ENCODE data around the gene MPND. TPM values are rescaled to one million over a fixed set of nuclear protein-coding genes. Genes with fewer than 3 reads are reported as not detected.

Gene MPND
- total and polyA plus RNA-seq, 2 of the 13 experiments (the other 11 are each of a cell fraction or from before 2014, with no cell fraction given): 10.8 to 15.8 TPM

DNA sequence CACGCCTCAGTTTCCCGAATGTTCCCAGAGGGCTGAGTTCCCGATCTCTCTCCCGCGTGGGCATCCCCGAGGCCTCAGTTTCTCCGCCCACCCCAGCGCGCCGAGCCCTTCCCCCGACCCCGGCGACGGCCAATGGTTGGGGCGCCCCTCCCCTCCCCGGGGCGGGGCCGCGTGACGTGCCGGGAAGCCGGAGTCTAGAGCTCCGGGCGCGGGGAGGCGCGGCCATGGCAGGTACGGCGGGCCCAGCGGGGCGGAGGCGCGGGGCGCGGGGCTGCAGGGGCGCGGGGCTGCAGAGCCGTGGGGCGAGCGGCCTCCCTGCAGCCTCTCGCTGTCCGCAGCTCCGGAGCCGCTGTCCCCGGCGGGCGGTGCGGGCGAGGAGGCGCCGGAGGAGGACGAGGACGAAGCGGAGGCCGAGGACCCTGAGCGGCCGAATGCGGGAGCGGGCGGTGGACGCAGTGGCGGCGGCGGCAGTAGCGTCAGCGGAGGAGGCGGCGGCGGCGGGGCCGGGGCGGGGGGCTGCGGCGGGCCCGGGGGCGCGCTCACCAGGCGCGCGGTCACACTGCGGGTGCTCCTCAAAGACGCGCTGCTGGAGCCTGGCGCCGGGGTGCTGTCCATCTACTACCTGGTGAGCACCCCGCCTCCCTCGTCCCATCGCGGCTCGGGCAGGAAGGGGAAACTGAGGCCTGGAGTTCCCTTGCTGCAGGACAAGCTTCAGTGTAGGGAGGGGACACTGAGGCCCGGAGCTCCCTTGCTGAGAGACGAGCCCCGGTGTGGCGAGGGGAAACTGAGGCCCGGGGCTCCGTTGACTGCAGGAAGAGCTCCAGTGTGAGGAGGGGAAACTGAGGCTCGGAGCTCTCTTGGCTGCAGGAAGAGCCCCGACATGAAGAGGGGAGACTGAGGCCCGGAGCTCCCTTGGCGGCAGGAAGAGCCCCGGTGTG, at the start of gene MPND (continued):
- no peak for TF ChIP-seq ETV5 (CRISPR knock-in tag; IDR thresholded peaks at IDR 0.05; ENCODE audit: borderline replicate concordance)
- no peak for TF ChIP-seq HHEX (CRISPR knock-in tag; IDR thresholded peaks at IDR 0.05)
- no peak for TF ChIP-seq NR3C1 (CRISPR knock-in tag; IDR thresholded peaks at IDR 0.05)
- no peak for TF ChIP-seq ZMYM2 (CRISPR knock-in tag; IDR thresholded peaks at IDR 0.05)
- TF ChIP-seq, protein P1, sequence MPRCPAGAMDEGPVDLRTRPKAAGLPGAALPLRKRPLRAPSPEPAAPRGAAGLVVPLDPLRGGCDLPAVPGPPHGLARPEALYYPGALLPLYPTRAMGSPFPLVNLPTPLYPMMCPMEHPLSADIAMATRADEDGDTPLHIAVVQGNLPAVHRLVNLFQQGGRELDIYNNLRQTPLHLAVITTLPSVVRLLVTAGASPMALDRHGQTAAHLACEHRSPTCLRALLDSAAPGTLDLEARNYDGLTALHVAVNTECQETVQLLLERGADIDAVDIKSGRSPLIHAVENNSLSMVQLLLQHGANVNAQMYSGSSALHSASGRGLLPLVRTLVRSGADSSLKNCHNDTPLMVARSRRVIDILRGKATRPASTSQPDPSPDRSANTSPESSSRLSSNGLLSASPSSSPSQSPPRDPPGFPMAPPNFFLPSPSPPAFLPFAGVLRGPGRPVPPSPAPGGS (CRISPR knock-in tag; IDR thresholded peaks at IDR 0.05): no peak; the same call in 1 of the 2 replicates
- no peak for TF ChIP-seq ZKSCAN1 (IDR thresholded peaks at IDR 0.05; ENCODE audit: low read length)
- no peak for TF ChIP-seq KLF15 (CRISPR knock-in tag; IDR thresholded peaks at IDR 0.05; ENCODE audit: borderline replicate concordance)
- no peak for TF ChIP-seq ZNF256 (CRISPR knock-in tag; conservative IDR thresholded peaks at IDR 0.05)
- no peak for TF ChIP-seq ZNF777 (CRISPR knock-in tag; IDR thresholded peaks at IDR 0.05)
- TF ChIP-seq CHD4 (IDR thresholded peaks at IDR 0.05; ENCODE audit: borderline replicate concordance, low read length): no peak
- no peak for TF ChIP-seq CCAR2 (optimal IDR thresholded peaks at IDR 0.05; ENCODE audit: low read depth, low read length)
- TF ChIP-seq NR2F1 (CRISPR knock-in tag; IDR thresholded peaks at IDR 0.05): no peak
- peak; percentile 46; the same call in 1 of the 2 replicates for TF ChIP-seq MTA1 (CRISPR knock-in tag; IDR thresholded peaks at IDR 0.05; ENCODE audit: borderline replicate concordance)
- TF ChIP-seq, protein P2, sequence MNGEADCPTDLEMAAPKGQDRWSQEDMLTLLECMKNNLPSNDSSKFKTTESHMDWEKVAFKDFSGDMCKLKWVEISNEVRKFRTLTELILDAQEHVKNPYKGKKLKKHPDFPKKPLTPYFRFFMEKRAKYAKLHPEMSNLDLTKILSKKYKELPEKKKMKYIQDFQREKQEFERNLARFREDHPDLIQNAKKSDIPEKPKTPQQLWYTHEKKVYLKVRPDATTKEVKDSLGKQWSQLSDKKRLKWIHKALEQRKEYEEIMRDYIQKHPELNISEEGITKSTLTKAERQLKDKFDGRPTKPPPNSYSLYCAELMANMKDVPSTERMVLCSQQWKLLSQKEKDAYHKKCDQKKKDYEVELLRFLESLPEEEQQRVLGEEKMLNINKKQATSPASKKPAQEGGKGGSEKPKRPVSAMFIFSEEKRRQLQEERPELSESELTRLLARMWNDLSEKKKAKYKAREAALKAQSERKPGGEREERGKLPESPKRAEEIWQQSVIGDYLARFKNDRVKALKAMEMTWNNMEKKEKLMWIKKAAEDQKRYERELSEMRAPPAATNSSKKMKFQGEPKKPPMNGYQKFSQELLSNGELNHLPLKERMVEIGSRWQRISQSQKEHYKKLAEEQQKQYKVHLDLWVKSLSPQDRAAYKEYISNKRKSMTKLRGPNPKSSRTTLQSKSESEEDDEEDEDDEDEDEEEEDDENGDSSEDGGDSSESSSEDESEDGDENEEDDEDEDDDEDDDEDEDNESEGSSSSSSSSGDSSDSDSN (CRISPR knock-in tag; IDR thresholded peaks at IDR 0.05): no peak; the same call in 1 of the 2 replicates
- TF ChIP-seq, protein P3, sequence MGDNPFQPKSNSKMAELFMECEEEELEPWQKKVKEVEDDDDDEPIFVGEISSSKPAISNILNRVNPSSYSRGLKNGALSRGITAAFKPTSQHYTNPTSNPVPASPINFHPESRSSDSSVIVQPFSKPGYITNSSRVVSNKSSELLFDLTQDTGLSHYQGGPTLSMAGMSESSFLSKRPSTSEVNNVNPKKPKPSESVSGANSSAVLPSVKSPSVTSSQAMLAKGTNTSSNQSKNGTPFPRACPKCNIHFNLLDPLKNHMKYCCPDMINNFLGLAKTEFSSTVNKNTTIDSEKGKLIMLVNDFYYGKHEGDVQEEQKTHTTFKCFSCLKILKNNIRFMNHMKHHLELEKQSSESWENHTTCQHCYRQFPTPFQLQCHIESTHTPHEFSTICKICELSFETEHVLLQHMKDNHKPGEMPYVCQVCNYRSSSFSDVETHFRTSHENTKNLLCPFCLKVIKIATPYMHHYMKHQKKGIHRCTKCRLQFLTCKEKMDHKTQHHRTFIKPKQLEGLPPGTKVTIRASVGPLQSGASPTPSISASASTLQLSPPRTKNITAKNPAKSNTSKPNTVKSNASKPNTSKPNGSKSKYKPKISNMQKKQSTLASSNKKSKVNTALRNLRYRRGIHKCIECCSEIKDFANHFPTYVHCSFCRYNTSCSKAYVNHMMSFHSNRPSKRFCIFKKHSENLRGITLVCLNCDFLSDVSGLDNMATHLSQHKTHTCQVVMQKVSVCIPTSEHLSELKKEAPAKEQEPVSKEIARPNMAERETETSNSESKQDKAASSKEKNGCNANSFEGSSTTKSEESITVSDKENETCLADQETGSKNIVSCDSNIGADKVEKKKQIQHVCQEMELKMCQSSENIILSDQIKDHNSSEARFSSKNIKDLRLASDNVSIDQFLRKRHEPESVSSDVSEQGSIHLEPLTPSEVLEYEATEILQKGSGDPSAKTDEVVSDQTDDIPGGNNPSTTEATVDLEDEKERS (CRISPR knock-in tag; IDR thresholded peaks at IDR 0.05): no peak

Data from HepG2 (cell line).